HepG2 (cell line): Measurements from ENCODE around the gene KCTD6. TPM values are rescaled to one million over a fixed set of nuclear protein-coding genes. Genes with fewer than 3 reads are reported as not detected.
A peak's percentile ranks its signal among the peaks of the same experiment; 100 is the strongest.

ENCODE experiments used
- BORCS8-MEF2B ChIP-seq: sonication (generic); formaldehyde crosslinking; IDR thresholded peaks from 2 replicates; pipeline ENCODE4 v1.8.0; 2022; ENCODE audit warnings: mild to moderate bottlenecking, missing genetic modification reagents
- CBFB ChIP-seq: sonication (generic); formaldehyde crosslinking; IDR thresholded peaks from 2 replicates; pipeline ENCODE4 v1.4.0; 2020; ENCODE audit warnings: missing genetic modification reagents
- CCAR2 ChIP-seq: fragments of 200-400 bp; formaldehyde crosslinking; optimal IDR thresholded peaks from 2 replicates; pipeline ENCODE3; 2018; ENCODE audit warnings: low read depth, mild to moderate bottlenecking, low read length, moderate library complexity
- CENPT ChIP-seq: sonication (generic); formaldehyde crosslinking; IDR thresholded peaks from 2 replicates; pipeline ENCODE4 v1.8.0; 2022; ENCODE audit warnings: low read depth, mild to moderate bottlenecking, moderate library complexity, missing genetic modification reagents
- EEA1 ChIP-seq: sonication (generic); formaldehyde crosslinking; IDR thresholded peaks from 2 replicates; pipeline ENCODE4 v1.5.1; 2020; ENCODE audit warnings: mild to moderate bottlenecking, missing genetic modification reagents, borderline replicate concordance
- EHMT2 ChIP-seq: fragments of 200-600 bp; sonication (generic); IDR thresholded peaks from 2 replicates; pipeline ENCODE4 v1.7.0; 2017; ENCODE audit warnings: antibody characterized with exemption, low read depth, low read length, borderline replicate concordance
- FOXJ3 ChIP-seq: sonication (generic); formaldehyde crosslinking; IDR thresholded peaks from 2 replicates; pipeline ENCODE4 v1.4.0; 2020; ENCODE audit warnings: missing genetic modification reagents, mild to moderate bottlenecking, borderline replicate concordance
- FOXK1 ChIP-seq: sonication (generic); formaldehyde crosslinking; IDR thresholded peaks from 2 replicates; pipeline ENCODE4 v1.4.0; 2020; ENCODE audit warnings: low read depth, missing genetic modification reagents, borderline replicate concordance
- HDAC2 ChIP-seq: sonication (generic); formaldehyde crosslinking; IDR thresholded peaks from 2 replicates; pipeline ENCODE4 v1.4.0; 2020; ENCODE audit warnings: missing genetic modification reagents
- HNRNPH1 ChIP-seq: fragments of 200-400 bp; formaldehyde crosslinking; optimal IDR thresholded peaks from 2 replicates; pipeline ENCODE3; 2017; ENCODE audit warnings: mild to moderate bottlenecking, low read depth, low read length
- JUND ChIP-seq: sonication (generic); formaldehyde crosslinking; IDR thresholded peaks from 2 replicates; pipeline ENCODE4 v1.8.0; 2022; ENCODE audit warnings: mild to moderate bottlenecking, missing genetic modification reagents
- NR2F6 ChIP-seq, 2 experiments: IDR thresholded peaks; 2 replicates each; pipeline ENCODE4 v1.6.1; 2016; ENCODE audit warnings: antibody characterized with exemption in 1 of 2, mild to moderate bottlenecking in 1 of 2
- PPARG ChIP-seq: conservative IDR thresholded peaks from 2 replicates; pipeline ENCODE4 v1.6.1; 2016; ENCODE audit warnings: missing biosample characterization, missing genetic modification reagents
- SYNCRIP ChIP-seq: fragments of 200-400 bp; formaldehyde crosslinking; IDR thresholded peaks from 2 replicates; pipeline ENCODE4 v1.6.1; 2018; ENCODE audit warnings: mild to moderate bottlenecking, low read depth, low read length; ENCODE audit not compliant: insufficient read depth
- TOPORS ChIP-seq: sonication (generic); formaldehyde crosslinking; IDR thresholded peaks from 2 replicates; pipeline ENCODE4 v1.8.0; 2023; ENCODE audit warnings: mild to moderate bottlenecking, missing genetic modification reagents
- U2AF1 ChIP-seq: fragments of 200-400 bp; formaldehyde crosslinking; optimal IDR thresholded peaks from 2 replicates; pipeline ENCODE3; 2017; ENCODE audit warnings: mild to moderate bottlenecking, low read depth, low read length
- ZNF260 ChIP-seq: sonication (generic); formaldehyde crosslinking; IDR thresholded peaks from 2 replicates; pipeline ENCODE4 v1.4.0; 2020; ENCODE audit warnings: missing genetic modification reagents, low read depth, mild to moderate bottlenecking, borderline replicate concordance
- ZNF264 ChIP-seq: sonication (generic); formaldehyde crosslinking; IDR thresholded peaks from 2 replicates; pipeline ENCODE4 v1.4.0; 2020; ENCODE audit warnings: missing genetic modification reagents
- polyA plus RNA-seq, 8 experiments: library from polyadenylated mRNA; depleted of rRNA in 3 of 8; stranded (reverse) in 7 of 8; unstranded in 1 of 8; fragments of >200 nt; fragmentation: Illumina TruSeq in 4 of 8; extraction: Trizol in 4 of 8; gene quantifications; 2 replicates each; pipeline versions ENCODE4 v1.2.1 to v1.2.3, GENCODE V29; 2011 to 2016; ENCODE audit warnings: low read depth in 4 of 8, missing spikeins in 1 of 8, mixed read lengths in 1 of 8; ENCODE audit not compliant: insufficient read depth in 1 of 8
- total RNA-seq, 5 experiments: library from RNA; depleted of rRNA; stranded (reverse); fragments of >200 nt; fragmentation: Illumina TruSeq; extraction: Trizol; gene quantifications; 2 replicates each; pipeline ENCODE4 v1.2.3, GENCODE V29; 2016; ENCODE audit warnings: low read depth in 1 of 5
- TF ChIP-seq, protein P1 (sequence below): sonication (generic); formaldehyde crosslinking; IDR thresholded peaks from 2 replicates; pipeline ENCODE4 v1.8.0; 2022; ENCODE audit warnings: missing genetic modification reagents, mild to moderate bottlenecking, inconsistent platforms, borderline replicate concordance
- TF ChIP-seq, protein P2 (sequence below): sonication (generic); formaldehyde crosslinking; IDR thresholded peaks from 2 replicates; pipeline ENCODE4 v1.5.1; 2020; ENCODE audit warnings: missing genetic modification reagents, mild to moderate bottlenecking, borderline replicate concordance
- TF ChIP-seq, protein P3 (sequence below): sonication (generic); formaldehyde crosslinking; IDR thresholded peaks from 2 replicates; pipeline ENCODE4 v1.5.1; 2020; ENCODE audit warnings: missing genetic modification reagents, mild to moderate bottlenecking, borderline replicate concordance
- TF ChIP-seq, protein P4 (sequence below): sonication (generic); formaldehyde crosslinking; IDR thresholded peaks from 2 replicates; pipeline ENCODE4 v1.5.1; 2020; ENCODE audit warnings: missing genetic modification reagents, mild to moderate bottlenecking, borderline replicate concordance

KCTD6 gene
- total and polyA plus RNA-seq, 2 of the 13 experiments (the other 11 are each of a cell fraction or from before 2014, with no cell fraction given): 13.4 to 14.2 TPM

DNA sequence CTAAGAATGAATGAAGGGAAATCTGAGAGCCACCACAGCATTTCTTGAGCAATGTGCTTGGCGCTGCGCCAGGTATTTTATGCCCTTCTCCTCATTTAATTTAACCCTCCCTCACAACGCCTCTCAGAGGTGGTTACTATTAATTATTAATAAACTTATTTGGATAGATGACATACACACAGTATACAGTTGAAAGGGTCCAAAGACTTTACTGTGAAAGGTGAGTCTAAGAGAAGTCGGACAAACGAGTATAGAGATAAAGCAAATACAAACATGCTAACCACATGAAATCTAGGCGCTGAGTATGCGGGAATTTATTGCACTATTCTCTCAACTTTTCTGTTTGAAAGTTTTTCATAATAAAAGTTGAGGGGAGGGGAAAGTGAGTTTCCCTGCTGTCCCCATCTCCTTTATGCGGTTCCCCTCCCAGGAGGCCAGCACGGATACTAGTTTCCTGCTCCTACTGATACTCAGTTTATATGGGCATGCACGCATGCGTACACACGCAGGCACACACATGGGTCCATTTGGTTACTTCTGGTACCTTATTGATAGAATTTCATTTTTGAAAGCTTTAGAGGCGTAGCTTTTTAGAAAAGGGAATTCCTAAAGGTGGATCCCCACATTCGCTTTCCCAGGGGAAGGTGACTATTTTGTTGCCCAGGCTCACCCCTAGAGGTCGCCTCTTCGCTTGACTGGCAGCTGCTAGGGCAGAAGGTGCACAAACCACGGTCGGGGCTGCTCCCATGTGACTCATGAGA, 28.5 kb upstream of the KCTD6 start (continued):
- TF ChIP-seq, protein P1, sequence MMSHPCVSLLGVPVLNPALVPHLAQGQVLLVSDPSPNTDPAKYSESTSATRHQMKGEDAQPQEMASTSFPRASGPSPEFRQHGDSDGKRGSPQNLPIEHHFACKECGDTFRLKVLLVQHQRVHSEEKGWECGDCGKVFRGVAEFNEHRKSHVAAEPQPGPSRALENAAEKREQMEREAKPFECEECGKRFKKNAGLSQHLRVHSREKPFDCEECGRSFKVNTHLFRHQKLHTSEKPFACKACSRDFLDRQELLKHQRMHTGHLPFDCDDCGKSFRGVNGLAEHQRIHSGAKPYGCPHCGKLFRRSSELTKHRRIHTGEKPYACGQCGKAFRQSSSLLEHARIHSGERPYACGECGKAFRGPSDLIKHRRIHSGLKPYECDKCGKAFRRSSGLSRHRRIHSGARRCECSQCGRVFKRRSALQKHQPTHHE (CRISPR knock-in tag): no peak
- TF ChIP-seq JUND (CRISPR knock-in tag) (no peak), CENPT (CRISPR knock-in tag) (no peak), CBFB (no peak), ZNF260 (CRISPR knock-in tag) (no peak), SYNCRIP (no peak), FOXK1 (CRISPR knock-in tag) (no peak), ZNF264 (CRISPR knock-in tag) (peak; percentile 74; the same call in 1 of the 2 replicates), BORCS8-MEF2B (peak; percentile 75), EEA1 (CRISPR knock-in tag) (no peak), HNRNPH1 (no peak), EHMT2 (no peak), CCAR2 (no peak), TOPORS (no peak), HDAC2 (0 out of 2 replicates have a peak, but pooled peaks have one; percentile 29), PPARG (no peak), U2AF1 (no peak), NR2F6 (IDR thresholded peaks at IDR 0.05) (no peak), NR2F6 (CRISPR knock-in tag; IDR thresholded peaks at IDR 0.05) (peak; percentile 27; the same call in 1 of the 2 replicates), FOXJ3 (CRISPR knock-in tag) (peak; percentile 19; the same call in 1 of the 2 replicates)
- TF ChIP-seq, protein P2, sequence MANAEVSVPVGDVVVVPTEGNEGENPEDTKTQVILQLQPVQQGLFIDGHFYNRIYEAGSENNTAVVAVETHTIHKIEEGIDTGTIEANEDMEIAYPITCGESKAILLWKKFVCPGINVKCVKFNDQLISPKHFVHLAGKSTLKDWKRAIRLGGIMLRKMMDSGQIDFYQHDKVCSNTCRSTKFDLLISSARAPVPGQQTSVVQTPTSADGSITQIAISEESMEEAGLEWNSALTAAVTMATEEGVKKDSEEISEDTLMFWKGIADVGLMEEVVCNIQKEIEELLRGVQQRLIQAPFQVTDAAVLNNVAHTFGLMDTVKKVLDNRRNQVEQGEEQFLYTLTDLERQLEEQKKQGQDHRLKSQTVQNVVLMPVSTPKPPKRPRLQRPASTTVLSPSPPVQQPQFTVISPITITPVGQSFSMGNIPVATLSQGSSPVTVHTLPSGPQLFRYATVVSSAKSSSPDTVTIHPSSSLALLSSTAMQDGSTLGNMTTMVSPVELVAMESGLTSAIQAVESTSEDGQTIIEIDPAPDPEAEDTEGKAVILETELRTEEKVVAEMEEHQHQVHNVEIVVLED (CRISPR knock-in tag): no peak; the same call in 1 of the 2 replicates
- TF ChIP-seq, protein P3, sequence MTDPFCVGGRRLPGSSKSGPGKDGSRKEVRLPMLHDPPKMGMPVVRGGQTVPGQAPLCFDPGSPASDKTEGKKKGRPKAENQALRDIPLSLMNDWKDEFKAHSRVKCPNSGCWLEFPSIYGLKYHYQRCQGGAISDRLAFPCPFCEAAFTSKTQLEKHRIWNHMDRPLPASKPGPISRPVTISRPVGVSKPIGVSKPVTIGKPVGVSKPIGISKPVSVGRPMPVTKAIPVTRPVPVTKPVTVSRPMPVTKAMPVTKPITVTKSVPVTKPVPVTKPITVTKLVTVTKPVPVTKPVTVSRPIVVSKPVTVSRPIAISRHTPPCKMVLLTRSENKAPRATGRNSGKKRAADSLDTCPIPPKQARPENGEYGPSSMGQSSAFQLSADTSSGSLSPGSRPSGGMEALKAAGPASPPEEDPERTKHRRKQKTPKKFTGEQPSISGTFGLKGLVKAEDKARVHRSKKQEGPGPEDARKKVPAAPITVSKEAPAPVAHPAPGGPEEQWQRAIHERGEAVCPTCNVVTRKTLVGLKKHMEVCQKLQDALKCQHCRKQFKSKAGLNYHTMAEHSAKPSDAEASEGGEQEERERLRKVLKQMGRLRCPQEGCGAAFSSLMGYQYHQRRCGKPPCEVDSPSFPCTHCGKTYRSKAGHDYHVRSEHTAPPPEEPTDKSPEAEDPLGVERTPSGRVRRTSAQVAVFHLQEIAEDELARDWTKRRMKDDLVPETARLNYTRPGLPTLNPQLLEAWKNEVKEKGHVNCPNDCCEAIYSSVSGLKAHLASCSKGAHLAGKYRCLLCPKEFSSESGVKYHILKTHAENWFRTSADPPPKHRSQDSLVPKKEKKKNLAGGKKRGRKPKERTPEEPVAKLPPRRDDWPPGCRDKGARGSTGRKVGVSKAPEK (CRISPR knock-in tag): no peak
- TF ChIP-seq, protein P4, sequence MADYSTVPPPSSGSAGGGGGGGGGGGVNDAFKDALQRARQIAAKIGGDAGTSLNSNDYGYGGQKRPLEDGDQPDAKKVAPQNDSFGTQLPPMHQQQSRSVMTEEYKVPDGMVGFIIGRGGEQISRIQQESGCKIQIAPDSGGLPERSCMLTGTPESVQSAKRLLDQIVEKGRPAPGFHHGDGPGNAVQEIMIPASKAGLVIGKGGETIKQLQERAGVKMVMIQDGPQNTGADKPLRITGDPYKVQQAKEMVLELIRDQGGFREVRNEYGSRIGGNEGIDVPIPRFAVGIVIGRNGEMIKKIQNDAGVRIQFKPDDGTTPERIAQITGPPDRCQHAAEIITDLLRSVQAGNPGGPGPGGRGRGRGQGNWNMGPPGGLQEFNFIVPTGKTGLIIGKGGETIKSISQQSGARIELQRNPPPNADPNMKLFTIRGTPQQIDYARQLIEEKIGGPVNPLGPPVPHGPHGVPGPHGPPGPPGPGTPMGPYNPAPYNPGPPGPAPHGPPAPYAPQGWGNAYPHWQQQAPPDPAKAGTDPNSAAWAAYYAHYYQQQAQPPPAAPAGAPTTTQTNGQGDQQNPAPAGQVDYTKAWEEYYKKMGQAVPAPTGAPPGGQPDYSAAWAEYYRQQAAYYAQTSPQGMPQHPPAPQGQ (CRISPR knock-in tag): no peak
